Measurements from ENCODE around the gene PRR33.

Gene PRR33

DNA sequence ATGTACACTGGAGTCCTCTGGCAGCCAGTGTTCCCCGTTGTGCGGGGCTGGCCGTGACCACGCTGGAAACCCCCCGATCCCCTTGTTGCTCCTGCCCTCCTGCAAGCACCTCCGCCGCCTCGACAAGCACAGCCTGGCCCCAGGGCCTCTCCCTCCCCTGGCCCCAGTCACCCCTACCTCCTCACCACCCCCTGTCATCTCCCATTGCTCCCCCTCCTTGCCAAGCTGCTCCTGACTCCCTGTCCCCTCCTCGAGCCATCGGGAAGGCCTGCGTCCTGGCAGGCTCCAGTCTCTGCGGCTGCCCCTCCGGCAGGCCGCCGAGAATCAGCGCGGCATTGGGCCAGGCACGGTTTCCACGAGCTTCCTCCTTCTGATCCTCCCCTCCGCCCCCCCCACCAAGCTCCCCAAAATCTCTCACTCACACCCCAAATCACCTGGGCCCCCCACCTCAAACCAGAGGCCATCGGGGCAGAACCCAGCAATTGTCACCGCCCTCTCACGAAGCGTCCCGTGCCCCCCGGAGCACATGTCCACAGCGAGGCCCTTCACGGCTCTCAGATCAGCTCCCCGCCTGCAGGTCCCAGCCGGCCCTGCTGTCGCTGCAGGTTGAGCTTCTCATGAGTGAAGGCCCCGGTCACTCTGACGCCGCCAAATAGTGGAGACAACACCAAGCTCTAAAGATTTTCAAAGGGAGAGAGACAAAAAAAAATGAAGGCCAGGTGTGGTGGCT is 44.5 kb downstream of the PRR33 start:
- DNase-seq (ENCODE audit: low read depth in 3 of 3): no peak

DNA sequence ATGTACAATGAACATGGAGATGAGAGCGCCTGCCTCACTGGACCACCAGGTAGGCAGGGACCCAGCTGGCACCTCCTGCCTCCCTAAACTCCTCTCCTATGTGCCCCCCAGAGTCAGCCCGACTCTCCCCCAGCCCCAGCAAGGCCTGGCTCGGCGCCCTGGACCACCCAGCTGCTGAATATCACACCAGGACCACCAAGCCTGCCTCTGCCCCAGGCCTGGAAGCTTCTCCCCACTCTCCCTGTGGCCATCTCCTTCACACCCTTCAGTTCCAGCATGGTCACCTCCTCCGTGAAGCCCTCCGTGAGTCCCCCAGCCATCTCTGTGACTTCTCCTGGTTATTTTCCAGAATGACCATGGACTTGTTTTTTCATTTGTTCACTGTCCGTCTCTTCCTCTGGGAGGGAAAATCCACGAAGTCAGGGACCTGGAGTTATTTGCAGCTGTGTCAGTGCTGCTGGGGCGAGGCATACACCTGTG is 45.2 kb downstream of the PRR33 start:
- no peak for DNase-seq (ENCODE audit: low read depth in 3 of 3)

DNA sequence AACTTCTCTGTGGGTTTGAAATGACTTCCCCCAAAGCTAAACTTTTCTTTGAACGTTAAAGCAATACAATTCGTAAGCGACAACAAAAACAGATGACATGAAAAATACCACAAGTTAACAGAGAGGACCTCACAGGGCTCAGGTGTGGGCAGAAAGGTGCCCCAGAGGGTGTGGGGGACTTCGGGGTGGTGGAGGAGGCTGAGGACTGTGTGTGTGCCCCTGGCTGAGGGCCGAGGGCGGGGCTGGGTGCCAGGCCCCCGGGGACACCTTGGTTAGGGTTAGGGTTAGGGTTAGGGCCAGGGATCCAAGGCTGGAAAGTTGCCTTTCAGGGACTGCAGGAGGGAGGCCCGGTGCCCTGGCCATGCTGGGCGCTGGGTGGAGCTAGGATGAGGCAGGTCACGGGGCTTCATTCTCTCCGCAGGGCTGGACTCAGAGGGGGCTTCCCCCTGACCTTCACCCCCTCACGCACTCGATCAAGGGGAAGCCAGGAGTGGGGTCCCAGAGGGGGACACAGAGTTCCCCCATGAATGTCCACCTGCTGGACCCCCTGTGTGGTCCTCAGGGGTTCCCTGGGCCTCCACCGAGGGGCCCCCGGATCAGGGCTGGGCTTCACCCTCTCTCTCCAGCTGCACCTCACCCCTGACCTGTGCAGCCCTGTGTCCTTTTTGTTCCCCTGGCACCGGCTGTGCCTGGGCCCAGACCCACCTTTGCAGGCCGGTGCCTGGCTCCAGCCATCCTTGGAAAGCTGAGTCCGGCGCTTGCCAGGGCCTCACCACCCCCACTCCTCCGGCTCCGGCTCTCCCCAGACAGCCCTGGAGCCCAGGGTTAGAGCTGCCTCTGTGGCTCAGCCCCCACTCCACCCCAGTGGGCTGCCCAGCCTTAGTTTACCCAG is 45.9 kb downstream of the PRR33 start:
- no peak for DNase-seq (ENCODE audit: low read depth in 3 of 3)

DNA sequence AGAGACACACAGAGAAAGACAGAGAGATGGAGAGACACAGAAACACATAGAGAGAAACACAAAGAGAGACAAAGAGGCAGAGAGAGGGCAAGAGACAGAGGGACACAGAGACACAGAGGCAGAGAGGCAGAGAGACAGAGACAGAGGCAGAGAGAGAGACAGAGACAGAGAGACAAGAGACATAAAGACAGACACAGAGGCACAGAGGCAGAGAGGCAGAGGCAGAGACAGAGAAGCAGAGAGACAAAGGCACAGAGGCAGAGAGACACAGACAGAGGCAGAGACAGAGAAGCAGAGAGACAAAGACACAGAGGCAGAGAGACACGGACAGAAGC is 46.6 kb downstream of the PRR33 start:
- no peak for DNase-seq (ENCODE audit: low read depth in 3 of 3)

DNA sequence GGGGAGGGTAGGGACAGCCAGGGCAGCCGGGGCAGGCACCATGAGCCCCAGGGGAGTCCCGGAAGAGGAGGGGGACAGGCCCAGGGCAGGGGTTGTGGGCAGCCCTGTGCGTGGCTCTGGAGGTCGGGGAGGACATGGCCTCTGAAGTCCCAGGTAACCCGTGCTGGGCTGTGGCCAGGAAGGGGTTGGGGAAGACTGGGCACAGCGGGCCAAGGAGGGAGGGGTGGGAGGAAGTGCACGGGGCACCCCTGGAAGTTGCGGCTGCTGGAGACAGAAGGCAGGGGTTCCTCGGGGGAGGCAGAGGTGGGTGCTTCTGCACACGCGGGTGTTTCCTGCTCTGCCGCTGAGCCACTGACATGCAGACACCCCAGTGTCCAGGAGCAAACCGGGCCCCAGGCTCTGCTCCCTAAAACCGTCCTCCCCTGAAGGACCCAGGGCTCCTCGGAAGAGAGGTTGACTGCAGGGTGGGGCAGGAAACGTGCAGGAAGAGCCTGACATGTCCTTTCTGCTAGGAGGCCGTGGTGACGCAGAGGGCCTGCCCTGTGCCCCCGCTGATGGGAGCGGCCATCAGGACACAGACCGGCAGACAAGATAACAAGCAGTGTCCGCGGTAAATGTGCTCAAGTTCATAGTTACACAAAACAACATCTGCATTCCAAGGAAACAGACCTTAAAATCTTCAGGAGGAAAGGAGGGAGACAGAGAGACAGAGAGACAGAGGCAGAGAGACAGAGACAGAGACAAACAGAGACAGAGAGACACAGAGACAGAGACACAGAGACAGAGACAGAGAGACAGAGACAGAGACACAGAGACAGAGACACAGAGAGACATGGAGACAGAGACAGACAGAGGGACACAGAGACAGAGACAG is 47.2 kb downstream of the PRR33 start:
- DNase-seq (ENCODE audit: low read depth in 3 of 3): peak in 1 of 3 experiments; percentile 13

DNA sequence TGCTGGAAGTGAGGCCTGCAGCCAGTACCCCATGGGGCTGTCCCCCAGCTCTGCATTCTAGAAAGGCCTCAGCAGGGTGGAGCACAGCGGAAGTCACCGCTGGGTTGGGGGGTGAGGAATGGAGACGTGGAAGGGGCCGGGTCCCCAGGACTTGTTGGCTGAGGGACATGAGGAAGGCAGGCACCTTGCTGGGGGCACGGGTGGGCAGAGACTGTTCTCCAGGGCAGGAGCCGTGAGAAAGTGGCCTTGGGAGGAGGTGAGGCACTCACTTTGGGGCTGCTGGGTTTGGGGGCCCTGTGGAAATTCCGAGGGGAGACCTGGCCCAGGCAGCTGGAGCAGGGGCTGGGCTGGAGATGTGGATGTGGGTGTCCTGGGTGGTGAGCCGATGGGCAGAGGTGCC is 47.9 kb downstream of the PRR33 start:
- DNase-seq (ENCODE audit: low read depth in 3 of 3): no peak

DNA sequence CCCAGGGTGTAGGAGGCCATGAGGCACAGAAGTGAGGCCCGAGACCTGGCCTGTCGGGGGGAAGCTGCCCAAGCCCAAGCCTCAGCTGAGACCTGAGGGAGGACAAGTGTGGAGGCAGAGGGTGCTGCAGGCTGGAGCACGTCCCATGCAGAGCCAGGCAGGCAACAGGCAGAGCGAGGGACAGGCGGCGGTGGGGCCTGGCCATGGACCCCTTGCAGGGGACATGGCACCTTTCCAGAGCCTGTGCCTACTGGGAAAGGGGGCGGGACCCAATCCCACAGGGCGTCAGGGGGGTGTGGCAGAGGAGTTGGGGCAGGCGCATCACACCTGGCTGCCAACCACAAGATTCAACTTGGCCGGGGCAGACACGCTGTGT is 48.6 kb downstream of the PRR33 start:
- no peak for DNase-seq (ENCODE audit: low read depth in 3 of 3)

DNA sequence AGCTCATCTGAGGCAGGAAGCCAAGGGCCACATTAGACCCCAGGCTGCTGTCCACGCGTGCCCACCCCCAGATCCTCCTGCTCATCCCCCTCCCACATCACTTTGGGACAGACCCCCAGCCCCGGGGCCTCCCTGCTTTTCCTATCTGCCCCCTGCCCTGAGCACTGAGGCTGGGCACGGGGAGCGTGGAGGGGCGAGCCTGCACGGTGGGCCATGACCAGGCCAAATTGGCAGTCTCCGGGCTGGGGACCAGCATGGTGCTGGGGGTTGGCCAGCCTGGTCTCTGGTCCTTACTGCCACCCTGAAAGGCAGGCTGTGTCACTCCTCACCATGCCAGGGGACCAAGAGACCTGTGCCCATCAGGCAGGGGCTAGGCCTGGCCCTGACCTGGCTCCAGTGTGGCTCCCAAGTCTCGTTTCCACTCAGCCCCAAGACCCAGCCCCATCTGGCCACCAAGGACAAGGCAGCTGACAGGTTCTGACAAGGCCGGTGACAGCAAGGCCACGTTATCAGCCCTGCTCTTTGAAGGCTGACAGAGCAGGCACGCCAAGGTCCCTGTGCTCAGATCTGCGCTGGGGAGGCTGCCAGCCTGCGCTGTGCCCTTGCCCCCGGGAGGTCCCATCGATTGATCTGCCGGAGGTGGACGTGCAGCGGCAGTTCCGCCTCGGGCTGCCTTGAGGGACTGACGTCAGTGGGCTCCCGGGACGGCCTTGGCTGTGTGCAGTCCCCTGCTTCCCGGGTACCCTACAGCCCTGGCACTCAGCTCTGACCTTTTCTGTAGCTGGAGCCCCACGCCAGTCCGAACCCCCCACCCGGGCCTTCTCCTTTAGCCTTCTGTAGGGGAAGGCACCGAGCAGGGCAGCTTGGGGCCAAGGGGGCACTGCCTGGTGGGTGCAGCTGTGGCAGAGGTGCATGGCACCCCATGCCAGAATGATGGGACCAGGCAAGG is 49.3 kb downstream of the PRR33 start:
- no peak for DNase-seq (ENCODE audit: low read depth in 3 of 3)

DNA sequence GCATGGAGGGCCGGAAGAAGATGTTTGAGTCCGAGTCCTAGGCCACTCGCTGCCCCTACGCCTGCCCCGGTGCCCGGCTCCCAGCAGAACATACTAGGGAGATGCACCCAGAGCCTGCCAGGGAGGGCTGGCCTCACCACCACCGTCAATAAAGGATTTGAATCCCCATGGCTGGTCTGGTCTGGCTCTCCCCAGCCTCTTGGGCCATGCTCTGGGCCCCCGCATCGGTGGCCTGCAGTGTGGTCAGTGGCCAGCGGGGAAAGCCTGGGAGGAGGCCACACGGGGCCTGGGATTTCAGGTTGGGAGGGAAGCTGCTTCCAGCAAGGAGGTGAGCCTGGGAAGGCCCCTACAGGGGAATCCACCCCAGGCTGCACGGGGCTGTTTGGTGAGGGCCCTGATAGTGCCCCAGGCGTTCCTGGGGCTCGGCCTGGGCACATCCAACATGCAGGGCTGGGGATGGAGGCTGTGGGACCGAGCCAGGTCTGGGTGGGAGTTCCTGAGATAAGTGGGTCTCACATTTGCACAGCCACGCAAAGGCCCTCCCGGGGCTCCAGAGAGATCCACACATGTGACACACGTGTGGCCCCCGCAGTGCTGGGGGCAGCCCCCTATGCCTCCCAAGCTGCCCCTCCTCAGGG is 50.1 kb downstream of the PRR33 start:
- DNase-seq (ENCODE audit: low read depth in 3 of 3): no peak

DNA sequence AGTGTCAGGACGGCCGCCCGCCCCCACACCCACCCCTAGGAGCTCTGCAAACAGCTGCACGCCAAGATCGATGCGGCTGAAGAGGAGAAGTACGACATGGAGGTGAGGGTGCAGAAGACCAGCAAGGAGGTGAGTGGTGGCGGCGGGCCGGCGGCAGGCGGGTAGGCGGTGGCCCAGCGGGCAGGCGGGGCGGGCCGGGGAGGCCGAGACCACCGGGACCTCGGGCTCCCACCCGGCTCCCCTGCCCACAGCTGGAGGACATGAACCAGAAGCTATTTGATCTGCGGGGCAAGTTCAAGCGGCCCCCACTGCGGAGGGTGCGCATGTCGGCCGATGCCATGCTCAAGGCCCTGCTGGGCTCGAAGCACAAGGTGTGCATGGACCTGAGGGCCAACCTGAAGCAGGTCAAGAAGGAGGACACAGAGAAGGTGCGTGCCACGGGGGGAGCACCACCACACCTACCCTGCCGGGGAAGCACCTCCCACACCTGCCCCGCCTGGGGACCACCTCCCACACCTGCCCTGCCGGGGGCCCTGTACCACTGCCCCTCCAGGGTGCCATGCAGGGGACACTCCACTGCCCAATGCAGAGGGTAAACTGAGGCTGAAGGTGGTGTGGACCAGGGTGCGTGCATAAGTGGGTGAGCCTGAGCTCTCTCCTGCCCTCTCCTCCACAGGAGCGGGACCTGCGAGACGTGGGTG is 50.8 kb downstream of the PRR33 start:
- no peak for DNase-seq (ENCODE audit: low read depth in 3 of 3)

DNA sequence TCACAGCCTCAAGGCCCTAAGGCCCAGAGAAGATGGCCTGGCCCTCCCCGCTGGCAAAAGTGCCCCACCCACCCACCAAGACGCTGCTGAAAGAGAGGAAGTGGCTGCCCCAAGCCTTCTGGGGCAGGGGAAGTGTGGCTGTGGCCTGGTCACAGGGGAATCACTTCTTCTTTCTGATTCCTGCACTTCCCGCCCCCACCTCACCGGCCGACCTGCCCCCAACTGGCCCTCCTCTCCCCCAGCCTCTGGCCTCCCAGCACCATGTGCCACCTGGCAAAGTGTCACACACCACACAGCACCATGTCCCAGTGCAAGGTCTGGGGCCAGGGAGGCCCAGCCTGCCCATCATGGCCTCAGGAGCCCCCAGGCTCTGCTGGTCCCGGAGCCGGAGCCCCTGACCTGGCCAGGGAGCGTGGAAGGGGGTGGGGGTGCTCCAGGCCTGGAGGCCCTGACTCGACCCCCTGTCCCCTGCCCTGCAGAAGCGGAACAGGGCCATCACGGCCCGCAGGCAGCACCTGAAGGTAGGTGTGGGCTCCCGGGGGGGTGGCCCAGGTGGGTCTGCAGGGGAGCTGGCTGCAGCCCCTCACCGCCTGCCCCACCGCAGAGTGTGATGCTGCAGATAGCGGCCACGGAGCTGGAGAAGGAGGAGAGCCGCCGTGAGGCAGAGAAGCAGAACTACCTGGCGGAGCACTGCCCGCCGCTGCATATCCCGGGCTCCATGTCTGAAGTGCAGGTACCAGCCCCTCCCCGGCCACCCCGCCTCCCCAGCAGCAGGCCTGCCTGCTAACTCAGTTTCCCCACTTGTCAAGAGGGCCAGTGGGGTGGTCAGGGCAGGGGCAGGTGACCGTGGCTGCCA is 51.5 kb downstream of the PRR33 start:
- no peak for DNase-seq (ENCODE audit: low read depth in 3 of 3)

DNA sequence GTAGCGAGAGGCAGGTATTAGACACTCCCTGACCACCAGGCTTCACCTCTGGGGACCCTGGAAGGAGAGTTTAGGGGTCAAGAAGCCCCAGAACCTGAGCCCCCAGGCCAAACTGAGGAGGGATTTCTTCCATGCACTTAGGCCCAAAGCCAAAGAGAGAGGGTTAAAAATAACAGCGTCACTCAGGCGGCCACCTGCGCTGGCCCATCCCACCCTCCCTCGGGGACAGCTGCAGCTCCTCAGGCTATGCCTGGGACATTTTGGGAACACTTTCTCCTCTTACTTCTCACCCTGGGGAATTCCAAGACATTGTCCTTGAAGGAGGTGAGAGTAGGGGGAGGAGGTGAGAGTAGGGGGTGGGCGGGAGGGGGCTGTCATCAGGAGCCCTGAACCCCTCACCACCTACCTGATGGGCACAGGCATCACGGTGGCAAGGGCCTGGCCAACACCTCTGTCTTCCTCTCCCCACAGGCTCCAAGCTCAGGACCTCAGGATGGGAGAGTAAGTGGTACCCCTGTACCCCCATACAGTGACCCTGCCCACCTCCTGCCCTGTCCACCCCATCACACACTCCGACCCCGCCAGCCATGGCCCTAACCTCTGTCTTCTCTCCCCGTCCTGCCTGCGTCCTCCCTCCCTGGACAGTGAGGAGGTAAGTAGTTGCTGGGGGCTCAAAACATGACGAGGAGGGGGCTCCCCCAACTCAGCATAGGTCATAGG is 52.3 kb downstream of the PRR33 start:
- DNase-seq (ENCODE audit: low read depth in 3 of 3): no peak

DNA sequence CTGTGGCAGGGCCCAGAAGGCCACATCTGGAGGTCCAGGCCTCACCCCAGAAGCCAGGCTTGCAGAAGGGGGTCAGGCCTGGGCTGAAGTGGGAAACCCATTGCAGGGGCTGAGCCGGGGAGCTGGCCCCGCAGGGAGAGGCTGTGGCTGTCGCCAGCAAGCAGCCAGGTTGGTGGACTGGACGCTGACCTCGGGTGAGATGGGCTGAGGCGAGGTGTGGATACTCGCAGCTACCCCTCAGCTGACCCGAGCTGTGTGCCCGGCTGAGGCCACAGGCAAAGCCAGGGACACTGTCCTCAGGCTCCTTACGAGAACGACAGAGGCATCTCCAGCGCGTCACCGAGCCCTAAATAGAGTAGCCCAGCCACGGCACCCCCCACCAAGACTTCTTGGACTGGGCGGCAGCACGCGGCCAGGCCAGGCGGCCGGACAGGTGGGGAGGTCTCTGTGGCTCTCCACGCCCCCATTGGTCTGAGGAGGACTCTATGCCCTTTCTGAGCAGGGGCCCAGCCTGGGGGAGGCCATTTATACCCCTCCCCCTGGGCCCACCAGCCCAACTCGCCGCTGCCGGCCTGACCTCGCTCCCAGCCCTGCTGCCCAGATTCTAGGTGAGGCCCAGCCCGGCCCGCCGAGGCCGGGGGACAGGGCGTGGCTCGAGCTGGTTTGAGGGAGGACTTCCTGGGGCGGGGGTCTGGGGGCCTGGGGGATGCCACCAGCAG is 53.1 kb downstream of the PRR33 start, which contains the start of gene TNNI2:
TSS of gene TNNI2 (plus strand) at position 556 of the 719 bp plus-strand sequence. CDS start 716 bp downstream, outside the sequence.
- no peak for DNase-seq (ENCODE audit: low read depth in 3 of 3)

Measured in stimulated activated CD4-positive, alpha-beta T cell treated with anti-CD3 and anti-CD28 coated beads, TNF-alpha, amount 100 ng/mL, for 4 hours (primary cell).